Gastrocnemius medialis (tissue), 4 donors: Measurements from ENCODE around the gene IL17D. TPM values are rescaled to one million over a fixed set of nuclear protein-coding genes. Genes with fewer than 3 reads are reported as not detected.

ENCODE experiments used
- ATAC-seq, 2 donors: fragments of 150-250 bp; one replicate each; pipeline ENCODE4 v1.9.1; 2016
- DNase-seq, 2 donors: peaks; one replicate each; pipeline ENCODE4 v3.0.0-alpha.2; 2019
- H3K27ac ChIP-seq, 4 donors: fragments of 200-600 bp; sonication (generic); 1 replicate in 1 of 4; 2 replicates in 3 of 4; pipeline ENCODE4 v1.5.1; 2016 to 2018; ENCODE audit warnings: mild to moderate bottlenecking in 2 of 4, moderate library complexity in 1 of 4
- H3K27me3 ChIP-seq, 3 donors: fragments of 200-600 bp; sonication (generic) in 2 of 3; 1 replicate in 1 of 3; 2 replicates in 2 of 3; pipeline versions ENCODE4 v1.5.1 to v1.6.0; 2016 to 2019; ENCODE audit warnings: mild to moderate bottlenecking in 1 of 3, moderate library complexity in 1 of 3
- H3K36me3 ChIP-seq, 2 donors: fragments of 200-600 bp; sonication (generic) in 1 of 2; one replicate each; pipeline ENCODE4 v1.5.1; 2017 to 2018
- H3K4me1 ChIP-seq, 2 donors: fragments of 200-600 bp; sonication (generic) in 1 of 2; one replicate each; pipeline ENCODE4 v1.5.1; 2016 to 2017; ENCODE audit warnings: mild to moderate bottlenecking in 2 of 2
- H3K4me3 ChIP-seq, 4 donors: fragments of 200-600 bp; sonication (generic) in 3 of 4; 1 replicate in 1 of 4; 2 replicates in 3 of 4; pipeline ENCODE4 v1.5.1; 2016 to 2019; ENCODE audit warnings: mild to moderate bottlenecking in 2 of 4
- H3K9me3 ChIP-seq, 3 donors: fragments of 200-600 bp; sonication (generic) in 2 of 3; 1 replicate in 1 of 3; 2 replicates in 2 of 3; pipeline ENCODE4 v1.5.1; 2016 to 2019
- POLR2A ChIP-seq, 2 donors: fragments of 450-650 bp; IDR thresholded peaks; one replicate each; pipeline ENCODE4 v1.6.1; 2017; ENCODE audit warnings: antibody characterized with exemption in 2 of 2, mild to moderate bottlenecking in 2 of 2, moderate library complexity in 2 of 2
- in situ Hi-C, 4 donors: fragments of 200-750 bp; cut with MboI; loops; one replicate each; pipeline versions ENCODE4 v1.15.0 to v1.8.0; 2017; ENCODE audit warnings: low sequenced_read_pairs in 4 of 4
- intact Hi-C: fragments of 100-400 bp; cut with DNase I; formaldehyde crosslinking; loops from one replicate; pipeline ENCODE4 v1.15.1; 2023; ENCODE audit warnings: low total_unique reads
- total RNA-seq, 4 donors: library from RNA; depleted of rRNA; stranded (reverse); fragments of >200 nt; gene quantifications; one replicate each; pipeline versions ENCODE4 v1.1.0 to v1.2.3, GENCODE V29; 2016
- TF ChIP-seq, protein P1 (sequence below), 5 experiments: fragments of 450-650 bp in 3 of 5; fragments of 200-600 bp in 2 of 5; sonication (generic) in 2 of 5; IDR thresholded peaks in 4 of 5; conservative IDR thresholded peaks in 1 of 5; 1 replicate in 4 of 5; 2 replicates in 1 of 5; pipeline ENCODE4 v1.5.1; 2016 to 2019; ENCODE audit warnings: antibody characterized with exemption in 5 of 5, mild to moderate bottlenecking in 3 of 5, moderate library complexity in 3 of 5

IL17D gene
- total RNA-seq, 4 donors from 2014 or later: 2.2 to 14.2 (median 3.0) TPM

DNA sequence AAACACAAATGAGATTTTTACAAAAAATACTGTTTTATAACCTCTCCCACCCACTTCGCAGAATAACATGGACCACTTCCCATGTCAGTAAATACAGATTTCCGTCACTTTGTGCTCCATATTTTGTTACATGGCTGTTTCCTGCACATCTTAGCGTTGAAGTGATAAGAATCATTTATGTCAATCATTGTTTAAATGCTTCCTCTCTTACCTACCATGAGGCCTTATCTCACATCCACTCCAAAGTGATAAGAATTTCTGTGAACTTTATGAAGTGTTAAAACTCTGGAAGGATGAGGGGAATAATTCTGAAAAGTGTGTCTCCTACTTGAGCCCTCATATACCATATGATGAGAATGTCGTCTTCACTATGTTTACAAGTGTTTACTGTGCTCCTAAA, 36.6 kb upstream of the IL17D start:
- TF ChIP-seq, protein P1, sequence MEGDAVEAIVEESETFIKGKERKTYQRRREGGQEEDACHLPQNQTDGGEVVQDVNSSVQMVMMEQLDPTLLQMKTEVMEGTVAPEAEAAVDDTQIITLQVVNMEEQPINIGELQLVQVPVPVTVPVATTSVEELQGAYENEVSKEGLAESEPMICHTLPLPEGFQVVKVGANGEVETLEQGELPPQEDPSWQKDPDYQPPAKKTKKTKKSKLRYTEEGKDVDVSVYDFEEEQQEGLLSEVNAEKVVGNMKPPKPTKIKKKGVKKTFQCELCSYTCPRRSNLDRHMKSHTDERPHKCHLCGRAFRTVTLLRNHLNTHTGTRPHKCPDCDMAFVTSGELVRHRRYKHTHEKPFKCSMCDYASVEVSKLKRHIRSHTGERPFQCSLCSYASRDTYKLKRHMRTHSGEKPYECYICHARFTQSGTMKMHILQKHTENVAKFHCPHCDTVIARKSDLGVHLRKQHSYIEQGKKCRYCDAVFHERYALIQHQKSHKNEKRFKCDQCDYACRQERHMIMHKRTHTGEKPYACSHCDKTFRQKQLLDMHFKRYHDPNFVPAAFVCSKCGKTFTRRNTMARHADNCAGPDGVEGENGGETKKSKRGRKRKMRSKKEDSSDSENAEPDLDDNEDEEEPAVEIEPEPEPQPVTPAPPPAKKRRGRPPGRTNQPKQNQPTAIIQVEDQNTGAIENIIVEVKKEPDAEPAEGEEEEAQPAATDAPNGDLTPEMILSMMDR (IDR thresholded peaks at IDR 0.05 in 4 of 5, conservative IDR thresholded peaks at IDR 0.05 in 1 of 5): no peak
- TF ChIP-seq POLR2A (IDR thresholded peaks at IDR 0.05): no peak
- in situ Hi-C loops: loop anchor here in 1 of 4 donors (25.0 kb wide), 1 partner anchor 180 kb away; no protein-coding TSS in a partner anchor
- ATAC-seq (no peak), DNase-seq (no peak)
- Histone ChIP-seq H3K27me3 (no peaks in the 10 kb centered on the region), H3K4me3 (no peak overlapping the region), H3K9me3 (no peaks in the 10 kb centered on the region), H3K4me1 (no peaks in the 10 kb centered on the region), H3K36me3 (peaks cover 0 to under 1% of the 10 kb centered on the region in 2 donors), H3K27ac (no peak overlapping the region)
- intact Hi-C loops: no loop called here

DNA sequence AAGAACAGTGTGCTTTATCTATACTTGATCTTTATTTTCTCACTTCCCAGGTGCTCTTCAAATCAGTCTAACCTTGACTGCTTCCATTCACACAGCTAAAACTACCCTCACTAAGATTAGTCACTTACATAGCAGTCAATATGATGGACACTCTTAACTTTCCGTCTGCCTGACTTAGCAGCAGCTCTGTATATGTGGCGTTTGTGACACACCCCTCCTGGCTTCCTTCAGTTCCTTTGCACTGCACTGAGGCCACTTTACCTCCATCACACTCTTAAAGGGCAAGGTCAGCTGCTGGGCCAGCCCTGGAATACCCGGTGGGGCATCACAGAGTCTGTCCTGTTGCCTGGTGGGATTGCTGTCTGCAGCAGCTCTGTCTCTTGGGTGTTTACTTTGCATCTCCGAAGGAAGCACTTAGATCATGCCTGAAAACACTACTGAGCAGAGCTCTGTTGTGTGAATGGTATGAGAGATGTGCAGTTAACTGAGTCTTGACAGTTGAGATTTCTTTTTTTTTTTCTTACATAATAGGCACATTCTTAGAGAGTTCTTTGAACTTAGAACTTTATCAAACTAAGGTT, 35.6 kb upstream of the IL17D start:
- H3K27me3 ChIP-seq: no peaks in the 10 kb centered on the region
- H3K27ac ChIP-seq: no peak overlapping the region
- no peaks in the 10 kb centered on the region for H3K9me3 ChIP-seq
- no peaks in the 10 kb centered on the region for H3K4me1 ChIP-seq
- in situ Hi-C loops: loop anchor here in 1 of 4 donors (25.0 kb wide), 1 partner anchor 181 kb away; no protein-coding TSS in a partner anchor
- TF ChIP-seq POLR2A (IDR thresholded peaks at IDR 0.05): no peak
- TF ChIP-seq, protein P1 (IDR thresholded peaks at IDR 0.05 in 4 of 5, conservative IDR thresholded peaks at IDR 0.05 in 1 of 5): no peak
- intact Hi-C loops: no loop called here
- H3K4me3 ChIP-seq: no peak overlapping the region
- ATAC-seq (no peak), DNase-seq (no peak)
- H3K36me3 ChIP-seq: peaks cover 0 to 5% of the 10 kb centered on the region in 2 donors

DNA sequence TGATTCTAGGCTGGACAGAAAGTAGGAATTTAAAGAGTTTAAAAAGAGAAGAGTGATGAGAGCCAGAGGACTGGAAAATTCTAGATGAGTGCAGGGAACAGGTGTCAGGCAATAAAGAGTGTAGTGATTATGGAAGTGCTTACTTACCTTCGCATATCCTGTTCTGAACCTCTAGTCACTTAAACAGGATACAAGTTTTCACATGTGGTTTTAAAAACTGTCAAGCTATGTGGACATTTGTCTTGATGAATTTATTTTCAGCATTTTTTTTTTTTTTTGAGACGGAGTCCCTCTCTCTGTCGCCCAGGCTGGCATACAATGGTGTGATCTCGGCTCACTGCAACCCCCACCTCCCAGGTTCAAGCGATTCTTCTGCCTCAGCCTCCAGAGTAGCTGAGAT, 34.3 kb upstream of the IL17D start:
- H3K9me3 ChIP-seq: no peaks in the 10 kb centered on the region
- no peak overlapping the region for H3K27ac ChIP-seq
- TF ChIP-seq, protein P1 (IDR thresholded peaks at IDR 0.05 in 4 of 5, conservative IDR thresholded peaks at IDR 0.05 in 1 of 5): no peak
- no peak for TF ChIP-seq POLR2A (IDR thresholded peaks at IDR 0.05)
- H3K4me1 ChIP-seq: no peaks in the 10 kb centered on the region
- H3K27me3 ChIP-seq: no peaks in the 10 kb centered on the region
- DNase-seq (no peak), ATAC-seq (no peak)
- H3K4me3 ChIP-seq: no peak overlapping the region
- H3K36me3 ChIP-seq: peaks cover 0 to 5% of the 10 kb centered on the region in 2 donors
- in situ Hi-C loops: loop anchor here in 1 of 4 donors (25.0 kb wide), 1 partner anchor 182 kb away; no protein-coding TSS in a partner anchor
- intact Hi-C loops: no loop called here

DNA sequence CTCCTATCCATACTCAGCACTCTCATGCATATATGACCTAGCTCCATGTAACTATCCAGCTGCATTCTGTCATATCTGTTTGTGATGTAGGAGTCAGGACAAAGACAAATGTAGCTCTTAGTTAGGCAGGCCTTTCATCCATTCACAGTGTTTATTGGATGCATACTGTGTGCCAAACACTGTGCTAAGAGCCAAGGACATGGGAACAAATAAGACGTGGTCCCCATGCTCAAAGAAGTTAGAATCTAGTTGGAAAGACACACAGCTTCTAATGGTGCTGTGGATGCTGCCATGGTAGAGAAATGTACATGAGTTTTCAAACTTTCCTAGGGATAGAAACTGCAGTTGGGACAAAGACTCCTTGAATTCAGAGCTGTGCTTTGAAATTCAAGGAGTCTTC, 31.7 kb upstream of the IL17D start:
- Histone ChIP-seq H3K4me1 (no peaks in the 10 kb centered on the region), H3K27ac (no peak overlapping the region), H3K9me3 (no peaks in the 10 kb centered on the region), H3K36me3 (peaks cover 0 to 5% of the 10 kb centered on the region in 2 donors), H3K4me3 (no peak overlapping the region), H3K27me3 (no peaks in the 10 kb centered on the region)
- intact Hi-C loops (no loop called here), in situ Hi-C loops (loop anchor here in 1 of 4 donors (25.0 kb wide), 1 partner anchor 184 kb away; no protein-coding TSS in a partner anchor)
- TF ChIP-seq, protein P1 (IDR thresholded peaks at IDR 0.05 in 4 of 5, conservative IDR thresholded peaks at IDR 0.05 in 1 of 5): no peak
- no peak for TF ChIP-seq POLR2A (IDR thresholded peaks at IDR 0.05)
- DNase-seq (no peak), ATAC-seq (no peak)
